ENCODE measurements around the gene ADAMTS2. TPM values are rescaled to one million over a fixed set of nuclear protein-coding genes. Genes with fewer than 3 reads are reported as not detected.

The ADAMTS2 gene
- total and polyA plus RNA-seq, 2 of the 8 experiments (the other 6 are each of a cell fraction or from before 2014, with no cell fraction given), result 6.6 to 7.3 TPM

GRCh38 chr5:179233909-179234562 lies 111.2 kb downstream of the ADAMTS2 start (continued):
- TF ChIP-seq SIRT6 (IDR thresholded peaks at IDR 0.05; ENCODE audit: low read length) (no peak), ATF2 (IDR thresholded peaks at IDR 0.05; ENCODE audit: low read length) (no peak), ASH2L (IDR thresholded peaks at IDR 0.05; ENCODE audit: low read length) (no peak), BRCA1 (IDR thresholded peaks at IDR 0.05; ENCODE audit: low read depth, low read length) (no peak), EP300 (IDR thresholded peaks at IDR 0.05; ENCODE audit: borderline replicate concordance in 1 of 2, low read depth in 2 of 2, low read length in 2 of 2) (no peak)
